Vagina (tissue), 2 donors: ENCODE data around the gene ADRB2.

Experiments used
- CTCF ChIP-seq, 3 experiments: fragments of 450-650 bp in 2 of 3; fragments of 200-600 bp in 1 of 3; sonication (generic) in 1 of 3; IDR thresholded peaks; one replicate each; pipeline ENCODE4 v1.5.1; 2017 to 2019; ENCODE audit warnings: antibody characterized with exemption in 3 of 3, mild to moderate bottlenecking in 2 of 3, moderate library complexity in 2 of 3
- POLR2A ChIP-seq, 2 donors: fragments of 450-650 bp; IDR thresholded peaks; one replicate each; pipeline ENCODE4 v1.6.1; 2017; ENCODE audit warnings: antibody characterized with exemption in 2 of 2, mild to moderate bottlenecking in 2 of 2, moderate library complexity in 2 of 2

- TF ChIP-seq POLR2A (IDR thresholded peaks at IDR 0.05) = no peak
- TF ChIP-seq CTCF (IDR thresholded peaks at IDR 0.05) = no peak
Measured at GRCh38 chr5:148829248-148829594, 2.8 kb downstream of the ADRB2 start.
